ENCODE data around the gene NUCB1.
"Not testable (repeated sequence)": the region's sequence is repeated elsewhere in the genome, so short reads cannot be mapped to it uniquely, and the experiment has no call there.

NUCB1 gene

GRCh38 chr19:48926909-48927308 is 26.8 kb downstream of the NUCB1 start:
- TF ChIP-seq CTCF (IDR thresholded peaks at IDR 0.05; ENCODE audit: low read depth, low read length) = no peak
- in situ Hi-C loops (cut with HindIII; ENCODE audit: low sequenced_read_pairs) = no loop called here
- H3K4me3 ChIP-seq (ENCODE audit: low read depth, low read length) = no peak overlapping the region
- DNase-seq (ENCODE audit: low read depth, low spot score) = peak; percentile 92

- H3K4me3 ChIP-seq (ENCODE audit: low read depth, low read length); DNase-seq (ENCODE audit: low read depth, low spot score); in situ Hi-C loops (cut with HindIII; ENCODE audit: low sequenced_read_pairs): not testable (repeated sequence)
These were observed 27.6 kb downstream of the NUCB1 start for GRCh38 chr19:48927692-48928091.

- in situ Hi-C loops (cut with HindIII; ENCODE audit: low sequenced_read_pairs) = no loop called here
- no peak for DNase-seq (ENCODE audit: low read depth, low spot score)
- no peak for TF ChIP-seq CTCF (IDR thresholded peaks at IDR 0.05; ENCODE audit: low read depth, low read length)
- H3K4me3 ChIP-seq (ENCODE audit: low read depth, low read length) = no peak overlapping the region
These were observed 28.3 kb downstream of the NUCB1 start for GRCh38 chr19:48928164-48929025.

GRCh38 chr19:48933382-48933932 is 33.3 kb downstream of the NUCB1 start, which contains the start of gene DHDH:
Gene DHDH (plus strand): TSS chr19:48933699. CDS start chr19:48933722, 23 bp downstream.
- in situ Hi-C loops (cut with HindIII; ENCODE audit: low sequenced_read_pairs) = no loop called here
- DNase-seq (ENCODE audit: low read depth, low spot score) = peak; percentile 36
- peak within 1 kb of the TSS; percentile 44 for H3K4me3 ChIP-seq (ENCODE audit: low read depth, low read length)
- TF ChIP-seq CTCF (IDR thresholded peaks at IDR 0.05; ENCODE audit: low read depth, low read length) = no peak

GRCh38 chr19:48934837-48935236 is 34.7 kb downstream of the NUCB1 start:
- no peak for TF ChIP-seq CTCF (IDR thresholded peaks at IDR 0.05; ENCODE audit: low read depth, low read length)
- in situ Hi-C loops (cut with HindIII; ENCODE audit: low sequenced_read_pairs) = no loop called here
- DNase-seq (ENCODE audit: low read depth, low spot score) = no peak
- H3K4me3 ChIP-seq (ENCODE audit: low read depth, low read length) = no peak overlapping the region

- no peak for TF ChIP-seq CTCF (IDR thresholded peaks at IDR 0.05; ENCODE audit: low read depth, low read length)
- no peak for DNase-seq (ENCODE audit: low read depth, low spot score)
- in situ Hi-C loops (cut with HindIII; ENCODE audit: low sequenced_read_pairs) = no loop called here
- no peak overlapping the region for H3K4me3 ChIP-seq (ENCODE audit: low read depth, low read length)
These were observed 35.8 kb downstream of the NUCB1 start for GRCh38 chr19:48935864-48936263.

GRCh38 chr19:48938256-48938655 is 38.1 kb downstream of the NUCB1 start:
- in situ Hi-C loops (cut with HindIII; ENCODE audit: low sequenced_read_pairs) = no loop called here
- TF ChIP-seq CTCF (IDR thresholded peaks at IDR 0.05; ENCODE audit: low read depth, low read length) = no peak
- H3K4me3 ChIP-seq (ENCODE audit: low read depth, low read length) = no peak overlapping the region
- DNase-seq (ENCODE audit: low read depth, low spot score) = no peak

Data from astrocyte of the spinal cord (primary cell).